Pancreas (tissue), 10 donors: ENCODE measurements around the gene SMCO2. TPM values are rescaled to one million over a fixed set of nuclear protein-coding genes. Genes with fewer than 3 reads are reported as not detected.

Source experiments
- ATAC-seq, 4 donors: fragments of 200-7000 bp; cut with Tn5 transposase; one replicate each; pipeline versions ENCODE4 v1.8.0 to v1.9.1; 2020; ENCODE audit warnings: mild to moderate bottlenecking in 4 of 4, moderate library complexity in 4 of 4
- DNase-seq, 6 donors: peaks; one replicate each; pipeline ENCODE4 v3.0.0-alpha.2; 2020
- FAIRE-seq: peaks from 2 replicates; lab custom pipeline; 2012; peaks lifted over from hg19 to GRCh38; lab: Jason Lieb, UNC
- H3K27ac ChIP-seq, 4 donors: fragments of 200-600 bp; sonication (generic); 1 replicate in 3 of 4; 2 replicates in 1 of 4; pipeline versions ENCODE4 v1.5.0 to v1.8.0; 2020
- H3K27me3 ChIP-seq, 4 donors: fragments of 200-600 bp; one replicate each; pipeline ENCODE4 v1.8.0; 2021
- H3K36me3 ChIP-seq, 3 donors: fragments of 200-600 bp; sonication (generic) in 1 of 3; one replicate each; pipeline versions ENCODE4 v1.5.0 to v1.8.0; 2020 to 2021
- H3K4me1 ChIP-seq, 3 donors: fragments of 200-600 bp; one replicate each; pipeline ENCODE4 v1.8.0; 2021
- H3K4me3 ChIP-seq, 4 donors: fragments of 200-600 bp; sonication (generic) in 2 of 4; one replicate each; pipeline versions ENCODE4 v1.5.0 to v1.8.0; 2020 to 2021
- H3K9me3 ChIP-seq, 4 donors: fragments of 200-600 bp; one replicate each; pipeline ENCODE4 v1.8.0; 2021
- WGBS, 2 donors: extraction: QIAGEN DNeasy Blood & Tissue Kit; methylation state at CpG; one replicate each; pipeline ENCODE4 v1.1.7; 2013; 5-methylcytosine and 5-hydroxymethylcytosine counted together
- intact Hi-C, 3 donors: fragments of 100-400 bp; cut with DNase I; formaldehyde crosslinking; loops; one replicate each; pipeline versions ENCODE4 v1.11.1 to v1.14.2; 2022
- polyA plus RNA-seq, 2 donors: library from polyadenylated mRNA; stranded (reverse); fragments of 200-250 nt; gene quantifications; one replicate each; pipeline ENCODE4 v1.2.3, GENCODE V29; 2013
- total RNA-seq, 6 donors: library from RNA; stranded (reverse); fragmentation: NEBNext Ultra II Directional in 4 of 6; extraction: Animal tissue kit (Norgen Biotek cat#: 25700) in 4 of 6; gene quantifications; one replicate each; pipeline versions ENCODE4 v1.2.1 to v1.2.4, GENCODE V29; 2021 to 2023
- TF ChIP-seq, protein P1 (sequence below), 4 donors: fragments of 200-600 bp; sonication (generic) in 3 of 4; IDR thresholded peaks; one replicate each; pipeline versions ENCODE4 v1.5.0 to v1.8.0; 2021; ENCODE audit warnings: antibody characterized with exemption in 4 of 4
- donor health status: healthy with polysubstance abuse.
- donor health status: DM: no; HTN: no; CAD: no; lungs with moderate emphysema.
- donor health status: DM: no; HTN: no; CAD: no.
- donor health status: control.
- donor health status: control.
- donor health status: Bipolar disorder and iron deficiency.
- donor health status: DM: yes; HTN: yes; CAD: no.
- donor health status: DM: no; HTN: no; CAD: no.
- donor health status: DM: no; HTN: no; CAD: no.
- donor health status: DM: yes; HTN: yes; CAD: no.

SMCO2 gene
- total and polyA plus RNA-seq, 8 donors, result 0.28 to 0.50 (median 0.35) TPM; not detected in 5

DNA sequence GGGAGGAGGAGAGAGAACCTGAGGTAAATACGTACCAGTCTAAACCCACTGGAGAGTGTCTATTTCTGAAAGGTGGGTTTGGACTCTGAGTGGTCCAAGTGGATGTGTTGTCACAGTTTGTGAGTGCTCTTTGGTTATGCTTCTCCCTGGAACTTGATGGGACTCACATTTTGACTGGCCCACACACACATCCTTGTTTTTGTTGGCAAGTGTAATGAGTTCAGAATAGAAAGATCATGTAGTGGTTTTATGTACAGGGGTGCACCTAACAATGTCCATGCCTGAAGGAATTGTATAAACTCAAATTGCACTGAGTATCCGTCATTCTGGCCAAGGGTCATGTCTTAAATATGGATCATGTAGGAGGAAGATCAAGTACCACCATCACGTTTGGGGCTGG, 82.3 kb downstream of the SMCO2 start:
- ATAC-seq (no peak), FAIRE-seq (no peak), DNase-seq (no peak)
- TF ChIP-seq, protein P1, sequence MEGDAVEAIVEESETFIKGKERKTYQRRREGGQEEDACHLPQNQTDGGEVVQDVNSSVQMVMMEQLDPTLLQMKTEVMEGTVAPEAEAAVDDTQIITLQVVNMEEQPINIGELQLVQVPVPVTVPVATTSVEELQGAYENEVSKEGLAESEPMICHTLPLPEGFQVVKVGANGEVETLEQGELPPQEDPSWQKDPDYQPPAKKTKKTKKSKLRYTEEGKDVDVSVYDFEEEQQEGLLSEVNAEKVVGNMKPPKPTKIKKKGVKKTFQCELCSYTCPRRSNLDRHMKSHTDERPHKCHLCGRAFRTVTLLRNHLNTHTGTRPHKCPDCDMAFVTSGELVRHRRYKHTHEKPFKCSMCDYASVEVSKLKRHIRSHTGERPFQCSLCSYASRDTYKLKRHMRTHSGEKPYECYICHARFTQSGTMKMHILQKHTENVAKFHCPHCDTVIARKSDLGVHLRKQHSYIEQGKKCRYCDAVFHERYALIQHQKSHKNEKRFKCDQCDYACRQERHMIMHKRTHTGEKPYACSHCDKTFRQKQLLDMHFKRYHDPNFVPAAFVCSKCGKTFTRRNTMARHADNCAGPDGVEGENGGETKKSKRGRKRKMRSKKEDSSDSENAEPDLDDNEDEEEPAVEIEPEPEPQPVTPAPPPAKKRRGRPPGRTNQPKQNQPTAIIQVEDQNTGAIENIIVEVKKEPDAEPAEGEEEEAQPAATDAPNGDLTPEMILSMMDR (IDR thresholded peaks at IDR 0.05), result no peak
- intact Hi-C loops, result loop anchor here in 1 of 3 donors (10.0 kb wide), 1 partner anchor 94 kb away; no protein-coding TSS in a partner anchor
- Histone ChIP-seq H3K27me3 (no peaks in the 10 kb centered on the region), H3K36me3 (no peaks in the 10 kb centered on the region), H3K4me1 (peaks cover 0 to 25% (median 10%) of the 10 kb centered on the region in 3 donors), H3K9me3 (no peaks in the 10 kb centered on the region), H3K4me3 (no peak overlapping the region), H3K27ac (no peak overlapping the region)
- 92% methylated on average over 3 of the region's 3 CpGs for WGBS, 2 donors

DNA sequence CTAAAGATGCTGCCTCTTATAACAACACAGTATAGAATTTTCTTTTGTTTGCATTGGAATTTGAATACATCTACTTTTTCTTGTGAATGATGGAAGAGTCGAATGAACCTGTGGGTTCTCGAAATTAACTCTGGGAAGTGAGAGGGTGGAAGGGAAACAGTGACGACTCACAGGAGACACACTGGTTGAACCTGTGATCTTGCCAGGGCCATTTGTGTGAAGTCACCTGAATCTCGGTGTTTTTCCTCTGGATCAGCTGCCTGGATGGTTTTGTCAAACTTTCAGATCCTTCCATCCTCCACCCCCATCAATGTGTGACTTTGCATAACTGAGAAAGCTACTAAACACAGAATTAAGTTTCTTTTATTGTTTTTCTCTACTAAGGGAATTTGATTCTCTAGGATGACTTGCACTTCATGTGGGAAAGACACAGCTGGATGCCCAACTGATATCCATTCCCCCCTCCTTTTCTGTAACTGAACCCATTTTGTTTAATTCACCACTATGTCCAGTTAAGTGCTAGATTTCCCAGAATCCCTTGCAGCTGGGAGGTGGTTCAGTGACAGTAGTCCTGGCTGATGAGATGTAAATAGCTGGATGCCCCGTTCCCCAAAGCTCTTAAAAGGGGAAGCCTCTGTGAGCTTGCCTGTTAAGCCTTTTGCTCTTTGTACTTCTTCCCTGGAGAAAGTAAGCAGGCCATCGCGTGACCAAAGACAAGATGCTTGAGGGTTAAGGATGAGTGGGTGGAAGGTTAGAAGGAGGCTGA, 83.8 kb downstream of the SMCO2 start:
- intact Hi-C loops, result no loop called here
- TF ChIP-seq, protein P1 (IDR thresholded peaks at IDR 0.05), result no peak
- WGBS, 2 donors, result 43 to 46% methylated on average over 7 of the region's 7 CpGs
- FAIRE-seq (no peak), DNase-seq (peak in 1 of 6 donors; percentile 52), ATAC-seq (peak; percentile 63 to 84 (median 68))
- H3K27me3 ChIP-seq, result no peaks in the 10 kb centered on the region
- no peak overlapping the region for H3K4me3 ChIP-seq
- no peaks in the 10 kb centered on the region for H3K36me3 ChIP-seq
- peaks cover 0 to 25% (median 10%) of the 10 kb centered on the region in 3 donors for H3K4me1 ChIP-seq
- H3K27ac ChIP-seq, result no peak overlapping the region
- H3K9me3 ChIP-seq, result no peaks in the 10 kb centered on the region

DNA sequence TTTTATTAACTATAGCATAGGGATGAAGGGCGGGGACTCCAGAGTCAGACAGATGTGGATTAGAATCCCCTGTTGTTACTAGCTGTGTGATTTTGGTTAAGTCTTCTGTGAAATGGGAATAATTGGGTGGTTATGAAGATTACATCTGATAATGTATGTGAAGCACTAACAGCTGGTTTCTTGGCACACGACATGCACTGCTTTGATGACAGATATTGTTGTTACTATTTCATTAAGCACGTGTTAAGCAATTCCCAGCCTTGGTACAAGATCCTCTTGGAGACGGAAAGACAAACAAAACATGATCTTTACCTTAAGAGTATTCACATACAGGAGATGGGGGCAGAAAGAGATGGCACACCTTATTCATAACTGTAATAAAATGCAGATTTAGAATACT, 85.4 kb downstream of the SMCO2 start:
- WGBS, 2 donors, result 49 to 54% methylated on average over 4 of the region's 4 CpGs
- TF ChIP-seq, protein P1 (IDR thresholded peaks at IDR 0.05), result no peak
- DNase-seq (no peak), FAIRE-seq (no peak), ATAC-seq (peak in 2 of 4 donors; percentile 25 to 55)
- Histone ChIP-seq H3K27me3 (no peaks in the 10 kb centered on the region), H3K27ac (no peak overlapping the region), H3K9me3 (no peaks in the 10 kb centered on the region), H3K36me3 (no peaks in the 10 kb centered on the region), H3K4me1 (peaks cover 0 to 18% (median 4%) of the 10 kb centered on the region in 3 donors), H3K4me3 (no peak overlapping the region)
- intact Hi-C loops, result no loop called here

DNA sequence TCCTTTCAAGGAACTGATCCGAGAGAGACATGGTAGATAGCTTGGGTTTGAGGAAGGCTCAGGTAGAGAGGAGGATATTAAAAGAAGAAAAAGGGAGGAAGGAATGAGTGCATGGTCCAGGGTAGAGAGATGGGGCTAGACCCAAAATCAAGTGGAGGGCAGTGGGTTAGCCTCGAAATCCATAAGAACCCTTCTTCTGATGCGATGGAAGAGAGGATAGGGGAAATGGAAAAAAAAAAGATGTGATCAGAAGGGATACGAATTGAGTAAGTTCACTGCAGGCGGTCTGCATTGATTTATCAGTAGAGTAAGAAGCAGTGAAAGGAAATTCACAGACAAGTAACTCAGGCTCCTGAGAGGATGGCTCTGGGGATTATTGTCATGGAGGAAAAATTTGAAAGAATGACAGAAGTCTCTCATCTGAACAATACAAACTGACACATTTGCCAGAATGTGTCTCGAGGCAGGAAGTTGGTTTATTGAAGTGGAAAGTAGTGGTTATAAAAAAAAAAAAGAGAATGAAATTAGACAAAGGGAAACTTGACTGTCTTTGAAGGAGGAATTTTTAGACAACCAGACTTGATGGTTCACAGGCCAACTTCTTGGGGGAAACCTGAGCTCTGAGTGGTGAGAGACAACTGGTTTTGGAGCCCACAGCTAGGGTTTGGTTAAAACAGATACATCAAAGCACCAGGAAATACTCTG, 87.7 kb downstream of the SMCO2 start:
- no peaks in the 10 kb centered on the region for H3K27me3 ChIP-seq
- FAIRE-seq, result no peak
- H3K27ac ChIP-seq, result no peak overlapping the region
- no peak overlapping the region for H3K4me3 ChIP-seq
- 91 to 92% methylated on average over 6 of the region's 6 CpGs for WGBS, 2 donors
- no peaks in the 10 kb centered on the region for H3K36me3 ChIP-seq
- intact Hi-C loops, result no loop called here
- peaks cover 2 to 22% (median 6%) of the 10 kb centered on the region in 3 donors for H3K4me1 ChIP-seq
- TF ChIP-seq, protein P1 (IDR thresholded peaks at IDR 0.05), result no peak
- no peak for ATAC-seq
- no peak for DNase-seq
- no peaks in the 10 kb centered on the region for H3K9me3 ChIP-seq
